Mesendoderm (in vitro differentiated cells): Measurements from ENCODE around the gene CDKN1C.

Experiments
- DNase-seq: peaks from one replicate; pipeline ENCODE4 v3.0.0; 2013
- H2AK5ac ChIP-seq: 2 replicates; pipeline ENCODE4 v1.6.1; 2013; ENCODE audit warnings: low read length, inconsistent platforms
- H2BK120ac ChIP-seq: 2 replicates; pipeline ENCODE4 v1.6.1; 2013; ENCODE audit warnings: low read depth, mild to moderate bottlenecking, low read length, moderate library complexity, mixed read lengths
- H2BK15ac ChIP-seq: replicated peaks from 2 replicates; pipeline ENCODE4 v1.6.1; 2013; ENCODE audit warnings: low read depth, mild to moderate bottlenecking, moderate library complexity
- H2BK5ac ChIP-seq: 2 replicates; pipeline ENCODE4 v1.6.1; 2013; ENCODE audit warnings: low read length, inconsistent platforms
- H3K18ac ChIP-seq: 2 replicates; pipeline ENCODE4 v1.6.1; 2013; ENCODE audit warnings: mild to moderate bottlenecking, low read length, mixed read lengths
- H3K23ac ChIP-seq: one replicate; pipeline ENCODE4 v1.6.1; 2013; ENCODE audit warnings: low read length
- H3K27ac ChIP-seq: 2 replicates; pipeline ENCODE4 v1.5.1; 2013; ENCODE audit warnings: low read depth, mild to moderate bottlenecking, inconsistent platforms, low read length, moderate library complexity
- H3K27me3 ChIP-seq: 2 replicates; pipeline ENCODE4 v1.6.1; 2013; ENCODE audit warnings: low read length, control low read depth, mild to moderate bottlenecking, inconsistent platforms; ENCODE audit not compliant: insufficient read depth, poor library complexity
- H3K36me3 ChIP-seq: 2 replicates; pipeline ENCODE4 v1.6.1; 2013; ENCODE audit warnings: low read length, inconsistent platforms; ENCODE audit not compliant: control insufficient read depth, insufficient read depth
- H3K4ac ChIP-seq: one replicate; pipeline ENCODE4 v1.6.1; 2013; ENCODE audit warnings: low read depth, mild to moderate bottlenecking, low read length, moderate library complexity
- H3K4me1 ChIP-seq: 2 replicates; pipeline ENCODE4 v1.6.1; 2013; ENCODE audit warnings: low read depth, low read length, inconsistent platforms; ENCODE audit not compliant: control insufficient read depth
- H3K4me2 ChIP-seq: 2 replicates; pipeline ENCODE4 v1.6.1; 2013; ENCODE audit warnings: low read length
- H3K4me3 ChIP-seq: 2 replicates; pipeline ENCODE4 v1.5.1; 2013; ENCODE audit warnings: mild to moderate bottlenecking, low read length
- H3K56ac ChIP-seq: one replicate; pipeline ENCODE4 v1.6.1; 2013; ENCODE audit warnings: low read length
- H3K79me1 ChIP-seq: 2 replicates; pipeline ENCODE4 v1.6.1; 2013; ENCODE audit warnings: low read length, inconsistent platforms
- H3K79me2 ChIP-seq: 2 replicates; pipeline ENCODE4 v1.6.1; 2013; ENCODE audit warnings: mild to moderate bottlenecking, low read length; ENCODE audit not compliant: control insufficient read depth, insufficient read depth
- H3K9ac ChIP-seq: 2 replicates; pipeline ENCODE4 v1.6.1; 2013; ENCODE audit warnings: low read length, inconsistent platforms
- H4K5ac ChIP-seq: one replicate; pipeline ENCODE4 v1.6.1; 2013; ENCODE audit warnings: low read length
- H4K8ac ChIP-seq: one replicate; pipeline ENCODE4 v1.6.1; 2013; ENCODE audit warnings: low read depth, mild to moderate bottlenecking, control low read depth, low read length, moderate library complexity
- WGBS: extraction: QIAGEN DNeasy Blood & Tissue Kit; methylation state at CpG from one replicate; pipeline ENCODE4 v1.1.7; 2013; ENCODE audit warnings: low lambda C conversion rate, missing lambda C conversion rate; ENCODE audit not compliant: insufficient coverage; ENCODE audit errors: extremely low coverage; 5-methylcytosine and 5-hydroxymethylcytosine counted together

CDKN1C gene

GRCh38 chr11:2870969-2871680 lies 14.4 kb downstream of the CDKN1C start:
- no CpG with 5 or more reads among the region's 22 CpGs for WGBS
- H4K5ac ChIP-seq: no peak overlapping the region
- no peak overlapping the region for H2AK5ac ChIP-seq
- no peaks in the 10 kb centered on the region for H3K79me2 ChIP-seq
- H3K9ac ChIP-seq: no peak overlapping the region
- no peak overlapping the region for H3K23ac ChIP-seq
- no peak overlapping the region for H2BK5ac ChIP-seq
- H3K4ac ChIP-seq: no peak overlapping the region
- no peak overlapping the region for H2BK15ac ChIP-seq
- no peak overlapping the region for H4K8ac ChIP-seq
- H3K56ac ChIP-seq: no peak overlapping the region
- H3K4me3 ChIP-seq: no peak overlapping the region
- no peak overlapping the region for H2BK120ac ChIP-seq
- no peak overlapping the region for H3K18ac ChIP-seq
- no peaks in the 10 kb centered on the region for H3K79me1 ChIP-seq
- no peak for DNase-seq
- H3K27ac ChIP-seq: no peak overlapping the region
- no peaks in the 10 kb centered on the region for H3K36me3 ChIP-seq
- no peak overlapping the region for H3K4me2 ChIP-seq
- peaks cover 35% of the 10 kb centered on the region for H3K27me3 ChIP-seq
- no peaks in the 10 kb centered on the region for H3K4me1 ChIP-seq

GRCh38 chr11:2870460-2870859 lies 15.1 kb downstream of the CDKN1C start:
- Histone ChIP-seq H2BK5ac (no peak overlapping the region), H3K79me1 (no peaks in the 10 kb centered on the region), H3K23ac (no peak overlapping the region), H2BK120ac (no peak overlapping the region), H3K27ac (no peak overlapping the region), H2AK5ac (no peak overlapping the region), H3K18ac (no peak overlapping the region), H2BK15ac (no peak overlapping the region), H4K8ac (no peak overlapping the region), H3K4me2 (no peak overlapping the region), H3K9ac (no peak overlapping the region), H3K4me1 (no peaks in the 10 kb centered on the region), H3K36me3 (no peaks in the 10 kb centered on the region), H3K4ac (no peak overlapping the region), H3K27me3 (peaks cover 35% of the 10 kb centered on the region), H3K56ac (no peak overlapping the region), H4K5ac (no peak overlapping the region), H3K4me3 (no peak overlapping the region), H3K79me2 (no peaks in the 10 kb centered on the region)
- no CpG with 5 or more reads among the region's 17 CpGs for WGBS
- no peak for DNase-seq

GRCh38 chr11:2869561-2870427 lies 15.8 kb downstream of the CDKN1C start:
- Histone ChIP-seq H3K18ac (no peak overlapping the region), H3K4me3 (no peak overlapping the region)
- WGBS: no CpG with 5 or more reads among the region's 90 CpGs

GRCh38 chr11:2869134-2869526 lies 16.4 kb downstream of the CDKN1C start:
- peaks cover 38% of the 10 kb centered on the region for H3K27me3 ChIP-seq
- H3K56ac ChIP-seq: no peak overlapping the region
- no CpG with 5 or more reads among the region's 37 CpGs for WGBS
- H3K4me1 ChIP-seq: no peaks in the 10 kb centered on the region
- DNase-seq: no peak
- no peaks in the 10 kb centered on the region for H3K36me3 ChIP-seq
- H3K27ac ChIP-seq: no peak overlapping the region
- H3K4me2 ChIP-seq: no peak overlapping the region
- H3K23ac ChIP-seq: no peak overlapping the region
- no peak overlapping the region for H2BK15ac ChIP-seq
- no peak overlapping the region for H3K9ac ChIP-seq
- H3K4me3 ChIP-seq: no peak overlapping the region
- H2AK5ac ChIP-seq: no peak overlapping the region
- H4K5ac ChIP-seq: no peak overlapping the region
- H4K8ac ChIP-seq: no peak overlapping the region
- no peak overlapping the region for H3K18ac ChIP-seq
- no peaks in the 10 kb centered on the region for H3K79me1 ChIP-seq
- no peak overlapping the region for H3K4ac ChIP-seq
- H2BK5ac ChIP-seq: no peak overlapping the region
- no peaks in the 10 kb centered on the region for H3K79me2 ChIP-seq
- H2BK120ac ChIP-seq: no peak overlapping the region

More at GRCh38 chr11:2869561-2870427, 15.8 kb downstream of the CDKN1C start:
- Histone ChIP-seq H2AK5ac (no peak overlapping the region), H4K5ac (no peak overlapping the region), H3K79me2 (no peaks in the 10 kb centered on the region), H4K8ac (no peak overlapping the region), H3K4me1 (no peaks in the 10 kb centered on the region), H3K23ac (peak overlapping the region; percentile 24), H2BK5ac (no peak overlapping the region), H2BK120ac (no peak overlapping the region), H2BK15ac (no peak overlapping the region), H3K27ac (no peak overlapping the region), H3K4me2 (no peak overlapping the region), H3K79me1 (no peaks in the 10 kb centered on the region), H3K56ac (no peak overlapping the region), H3K27me3 (peaks cover 35% of the 10 kb centered on the region), H3K9ac (no peak overlapping the region), H3K36me3 (no peaks in the 10 kb centered on the region), H3K4ac (no peak overlapping the region)
- DNase-seq: no peak

GRCh38 chr11:2868506-2869133 lies 17.0 kb downstream of the CDKN1C start:
- H3K56ac ChIP-seq: no peak overlapping the region
- no peak overlapping the region for H3K4ac ChIP-seq
- no peak overlapping the region for H2BK5ac ChIP-seq
- H3K27me3 ChIP-seq: peaks cover 38% of the 10 kb centered on the region
- H3K4me3 ChIP-seq: no peak overlapping the region
- no peak overlapping the region for H4K5ac ChIP-seq
- no peak for DNase-seq
- H3K23ac ChIP-seq: no peak overlapping the region
- H3K4me2 ChIP-seq: no peak overlapping the region
- H3K9ac ChIP-seq: no peak overlapping the region
- H3K79me1 ChIP-seq: no peaks in the 10 kb centered on the region
- H3K36me3 ChIP-seq: no peaks in the 10 kb centered on the region
- H3K4me1 ChIP-seq: no peaks in the 10 kb centered on the region
- H3K79me2 ChIP-seq: no peaks in the 10 kb centered on the region
- WGBS: no CpG with 5 or more reads among the region's 16 CpGs
- H4K8ac ChIP-seq: no peak overlapping the region
- no peak overlapping the region for H2BK15ac ChIP-seq
- no peak overlapping the region for H2AK5ac ChIP-seq
- no peak overlapping the region for H3K27ac ChIP-seq
- H3K18ac ChIP-seq: no peak overlapping the region
- no peak overlapping the region for H2BK120ac ChIP-seq
